OCI-LY1 (cell line): ENCODE measurements around the gene UFC1.

Experiments
- CTCF ChIP-seq: fragments of 200-600 bp; sonication (generic), shearing (Covaris generic); IDR thresholded peaks from 2 replicates; pipeline ENCODE4 v1.5.1; 2017; ENCODE audit warnings: mild to moderate bottlenecking, antibody characterized with exemption, low read length, moderate library complexity, mixed read lengths
- EZH2 ChIP-seq: fragments of 200-600 bp; sonication (generic), shearing (Covaris generic); IDR thresholded peaks from 2 replicates; pipeline ENCODE4 v1.8.0; 2017; ENCODE audit warnings: borderline replicate concordance, mixed run types, mild to moderate bottlenecking, antibody characterized with exemption, low read length, moderate library complexity, mixed read lengths

GRCh38 chr1:161162052-161162451 lies 8.3 kb downstream of the UFC1 start:
- TF ChIP-seq CTCF: no peak
- no peak for TF ChIP-seq EZH2
